Measurements from ENCODE around the gene PHF23. TPM values are rescaled to one million over a fixed set of nuclear protein-coding genes. Genes with fewer than 3 reads are reported as not detected.

PHF23 gene
- total and polyA plus RNA-seq, 2 of the 4 experiments (the other 2 are of a cell fraction), result 44.8 to 58.5 TPM

- dilution Hi-C loops (cut with HindIII; ENCODE audit: low sequenced_read_pairs, unreplicated experiment), result no loop called here
Observed at GRCh38 chr17:7240375-7240774, 1.1 kb upstream of the PHF23 start.

More at GRCh38 chr17:7240375-7240774, 1.1 kb upstream of the PHF23 start:
- H3K4me1 ChIP-seq (ENCODE audit: control insufficient read depth, insufficient read depth, low read length), result peaks cover 10% of the 10 kb centered on the region
- H3K14ac ChIP-seq (replicated peaks; ENCODE audit: low read depth, low read length), result no peak overlapping the region
- H3K56ac ChIP-seq (ENCODE audit: extremely low read depth, insufficient read depth, low read length), result no peak overlapping the region
- no peak overlapping the region for H2BK120ac ChIP-seq (ENCODE audit: low read depth, low read length)
- peaks cover 2% of the 10 kb centered on the region; the same call in 1 of the 2 replicates for H3K9me1 ChIP-seq (ENCODE audit: insufficient read depth, low read length)
- no peak overlapping the region for H3K9ac ChIP-seq (ENCODE audit: low read depth, low read length)
- H4K5ac ChIP-seq (ENCODE audit: low read depth, low read length), result no peak overlapping the region
- no peak overlapping the region for H4K8ac ChIP-seq (ENCODE audit: low read depth in 2 of 2, low read length in 2 of 2)
- peak overlapping the region; percentile 100 for H2AK9ac ChIP-seq (replicated peaks; ENCODE audit: low read depth, low read length, poor library complexity)
- H2AK5ac ChIP-seq (ENCODE audit: low read depth, low read length), result no peak overlapping the region
- H3K18ac ChIP-seq (ENCODE audit: low read depth, low read length), result no peak overlapping the region
- H4K91ac ChIP-seq (ENCODE audit: insufficient read depth, low read depth, low read length), result no peak overlapping the region
- CTCF ChIA-PET, result no interaction called here
- WGBS, 2 experiments (ENCODE audit: extremely low coverage in 2 of 2, insufficient read length in 1 of 2), result no CpG with 5 or more reads among the region's 4 CpGs
- ATAC-seq (ENCODE audit: low read depth), result no peak
- no peak overlapping the region for H2AFZ ChIP-seq (replicated peaks; ENCODE audit: low read length, poor library complexity)
- no peak overlapping the region for H3K4ac ChIP-seq (ENCODE audit: low read depth, low read length)
- H2BK20ac ChIP-seq (ENCODE audit: low read depth, low read length), result no peak overlapping the region
- POLR2A ChIA-PET (ENCODE audit: unreplicated experiment), result no interaction called here
- no peak overlapping the region for H2BK5ac ChIP-seq (ENCODE audit: low read depth, low read length, poor library complexity, severe bottlenecking)
- no peaks in the 10 kb centered on the region for H3K27me3 ChIP-seq (ENCODE audit: control insufficient read depth, insufficient read depth, low read length)
- H3K4me2 ChIP-seq (ENCODE audit: low read depth, low read length), result peak overlapping the region; percentile 93; the same call in 1 of the 2 replicates
- no peak overlapping the region for H3K4me3 ChIP-seq (ENCODE audit: insufficient read depth, low read depth, low read length)
- no peak for DNase-seq
- peaks cover 32% of the 10 kb centered on the region for H3K36me3 ChIP-seq (ENCODE audit: control insufficient read depth, insufficient read depth, low read length)
- H2BK15ac ChIP-seq (ENCODE audit: low read depth, low read length), result no peak overlapping the region
- no TSS peak for BruUV-seq (replicated peaks)
- in situ Hi-C loops (cut with MboI; ENCODE audit: low sequenced_read_pairs) (loop anchor here (25.0 kb wide), 1 partner anchor 922 kb away; the partner anchor contains the start of genes PER1 and VAMP2), intact Hi-C loops (cut with micrococcal nuclease) (no loop called here)
- peaks cover 26% of the 10 kb centered on the region for H4K20me1 ChIP-seq (ENCODE audit: insufficient read depth, low read length)
- H3K79me1 ChIP-seq (ENCODE audit: low read depth in 1 of 2, low read length in 2 of 2), result peaks cover 13 to 54% of the 10 kb centered on the region in 2 experiments
- TF ChIP-seq CEBPB (IDR thresholded peaks at IDR 0.05; ENCODE audit: low read depth, low read length) (no peak), MXI1 (IDR thresholded peaks at IDR 0.05; ENCODE audit: borderline replicate concordance, low read depth, low read length) (no peak), CTCF (conservative IDR thresholded peaks at IDR 0.05; ENCODE audit: low read depth, low read length) (no peak), BHLHE40 (IDR thresholded peaks at IDR 0.05; ENCODE audit: low read depth, low read length) (no peak), RAD21 (IDR thresholded peaks at IDR 0.05; ENCODE audit: low read length) (no peak), USF2 (IDR thresholded peaks at IDR 0.05; ENCODE audit: low read depth, low read length) (no peak), RCOR1 (IDR thresholded peaks at IDR 0.05; ENCODE audit: insufficient replicate concordance, low read length) (no peak), POLR2A (IDR thresholded peaks at IDR 0.05; ENCODE audit: low read depth, low read length) (no peak), MAZ (IDR thresholded peaks at IDR 0.05; ENCODE audit: borderline replicate concordance, low read depth, low read length) (no peak), RFX5 (IDR thresholded peaks at IDR 0.05; ENCODE audit: low read depth, low read length) (no peak), SMC3 (IDR thresholded peaks at IDR 0.05; ENCODE audit: low read depth, low read length) (no peak), ELK1 (IDR thresholded peaks at IDR 0.05; ENCODE audit: borderline replicate concordance, low read depth, low read length) (no peak), MAFK (IDR thresholded peaks at IDR 0.05; ENCODE audit: low read depth, low read length) (no peak), NFE2L2 (IDR thresholded peaks at IDR 0.05; ENCODE audit: low read depth, low read length) (no peak), FOS (IDR thresholded peaks at IDR 0.05; ENCODE audit: low read depth, low read length) (no peak)
- no peak overlapping the region for H3K23ac ChIP-seq (ENCODE audit: low read depth, low read length)
- no peaks in the 10 kb centered on the region for H3K9me3 ChIP-seq (ENCODE audit: control insufficient read depth, insufficient read depth, low read length)
- H3K27ac ChIP-seq (ENCODE audit: insufficient read depth, low read length), result no peak overlapping the region

Measured in IMR-90 (cell line).